ENCODE results near the gene LRFN3. TPM values are rescaled to one million over a fixed set of nuclear protein-coding genes. Genes with fewer than 3 reads are reported as not detected.

The LRFN3 gene
- total RNA-seq, 4 donors from 2014 or later: 2.5 to 6.6 (median 4.3) TPM

DNA sequence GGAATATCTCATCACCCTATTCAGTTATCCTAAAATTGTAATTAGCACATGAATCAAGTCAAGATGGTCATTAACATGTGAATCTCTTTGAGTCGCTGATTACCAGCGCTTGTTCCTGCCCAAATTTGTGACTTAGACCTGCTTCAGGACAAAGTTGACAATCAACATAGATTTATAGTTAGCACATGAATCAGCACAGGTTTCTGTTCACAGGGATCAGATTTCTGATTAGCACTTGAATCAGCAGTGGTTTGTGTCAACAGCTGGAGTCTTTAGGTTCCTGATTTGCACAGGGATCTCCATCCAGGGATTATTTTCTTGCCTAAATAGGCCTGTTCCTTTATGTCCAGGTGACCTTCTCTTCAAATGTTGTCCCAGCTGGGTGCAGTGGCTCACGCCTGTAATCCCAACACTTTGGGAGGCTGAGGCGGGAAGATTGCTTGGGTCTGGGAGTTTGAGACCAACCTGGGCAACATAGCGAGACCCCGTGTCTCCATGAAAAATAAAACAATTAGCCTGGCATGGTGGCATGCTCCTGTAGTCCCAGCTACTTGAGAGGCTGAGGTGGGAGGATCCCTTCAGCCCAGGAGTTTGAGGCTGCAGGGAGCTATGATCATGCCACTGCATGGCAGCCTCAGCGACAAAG, 3.8 kb upstream of the LRFN3 start:
- TF ChIP-seq, protein P1, sequence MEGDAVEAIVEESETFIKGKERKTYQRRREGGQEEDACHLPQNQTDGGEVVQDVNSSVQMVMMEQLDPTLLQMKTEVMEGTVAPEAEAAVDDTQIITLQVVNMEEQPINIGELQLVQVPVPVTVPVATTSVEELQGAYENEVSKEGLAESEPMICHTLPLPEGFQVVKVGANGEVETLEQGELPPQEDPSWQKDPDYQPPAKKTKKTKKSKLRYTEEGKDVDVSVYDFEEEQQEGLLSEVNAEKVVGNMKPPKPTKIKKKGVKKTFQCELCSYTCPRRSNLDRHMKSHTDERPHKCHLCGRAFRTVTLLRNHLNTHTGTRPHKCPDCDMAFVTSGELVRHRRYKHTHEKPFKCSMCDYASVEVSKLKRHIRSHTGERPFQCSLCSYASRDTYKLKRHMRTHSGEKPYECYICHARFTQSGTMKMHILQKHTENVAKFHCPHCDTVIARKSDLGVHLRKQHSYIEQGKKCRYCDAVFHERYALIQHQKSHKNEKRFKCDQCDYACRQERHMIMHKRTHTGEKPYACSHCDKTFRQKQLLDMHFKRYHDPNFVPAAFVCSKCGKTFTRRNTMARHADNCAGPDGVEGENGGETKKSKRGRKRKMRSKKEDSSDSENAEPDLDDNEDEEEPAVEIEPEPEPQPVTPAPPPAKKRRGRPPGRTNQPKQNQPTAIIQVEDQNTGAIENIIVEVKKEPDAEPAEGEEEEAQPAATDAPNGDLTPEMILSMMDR (IDR thresholded peaks at IDR 0.05; ENCODE audit: low read depth): no peak

DNA sequence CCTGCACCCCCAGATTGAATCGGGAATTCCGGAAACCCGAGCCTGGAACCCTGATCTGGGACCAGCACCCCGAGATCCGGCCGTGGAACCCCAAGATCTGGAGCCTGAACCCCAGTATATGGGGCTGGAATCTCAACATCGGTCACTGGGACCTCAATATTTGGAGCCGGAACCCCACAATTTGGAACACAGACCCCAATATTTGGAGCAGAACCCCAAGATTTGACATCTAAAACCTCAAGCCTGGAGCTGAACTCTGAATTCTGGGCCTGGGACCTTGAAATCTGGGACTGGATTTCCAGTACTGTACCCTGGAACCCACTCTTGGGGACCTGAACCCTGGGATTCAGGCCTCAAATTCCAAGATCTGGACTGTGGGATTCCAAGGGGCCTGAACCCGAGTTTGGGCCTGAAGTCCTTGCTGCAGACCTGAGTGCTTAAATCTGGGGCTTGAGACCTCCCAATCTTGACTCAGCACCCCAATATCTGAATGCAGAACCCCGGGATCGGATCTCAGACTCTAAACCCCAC, 629 bp downstream of the LRFN3 start:
- TF ChIP-seq, protein P1 (IDR thresholded peaks at IDR 0.05; ENCODE audit: low read depth): no peak

DNA sequence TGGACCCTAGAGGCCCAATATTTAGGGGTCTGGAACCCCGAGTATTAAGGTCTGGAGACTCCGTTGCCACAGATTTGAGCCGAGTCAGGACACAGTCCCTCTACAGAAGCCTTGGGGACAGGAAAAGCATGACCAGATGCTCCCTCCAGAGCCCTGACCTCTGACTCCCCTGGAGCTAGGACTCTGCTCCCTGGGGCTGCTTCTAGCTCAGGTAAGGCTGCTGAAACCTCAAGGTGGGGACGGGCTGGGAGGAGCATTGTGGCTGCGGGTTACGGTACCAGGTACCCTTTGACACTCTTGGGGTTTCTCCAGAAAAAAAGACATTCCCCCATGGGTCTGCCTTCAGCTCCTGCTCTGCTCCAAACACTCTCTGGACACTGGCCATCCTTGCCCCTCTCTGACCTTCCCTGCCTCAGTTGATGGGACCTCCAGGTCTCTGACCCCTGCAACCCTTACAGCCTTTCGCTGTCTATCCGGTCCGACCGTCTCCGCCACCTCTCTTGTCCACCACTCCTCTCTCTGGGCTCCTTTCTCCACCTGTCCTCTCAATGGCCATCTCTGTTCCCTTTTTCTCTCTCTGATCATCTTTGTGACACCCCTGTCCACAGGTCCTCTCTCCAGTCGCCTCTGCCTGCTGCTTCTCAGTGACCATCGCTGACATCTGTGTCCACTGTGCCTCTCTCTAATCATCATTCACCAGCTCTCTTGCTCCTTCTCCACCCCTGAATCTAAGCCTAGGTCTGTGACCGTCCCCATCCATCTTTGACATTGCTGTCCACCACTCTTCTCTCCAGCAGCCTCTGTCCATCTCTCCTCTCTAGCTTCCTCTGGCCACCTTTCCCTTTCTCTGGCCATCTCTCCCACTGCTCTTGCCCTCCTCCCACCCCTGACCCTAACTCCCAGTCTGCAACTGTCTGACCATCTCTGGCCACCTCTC, 1.4 kb downstream of the LRFN3 start:
- TF ChIP-seq, protein P1 (IDR thresholded peaks at IDR 0.05; ENCODE audit: low read depth): no peak

DNA sequence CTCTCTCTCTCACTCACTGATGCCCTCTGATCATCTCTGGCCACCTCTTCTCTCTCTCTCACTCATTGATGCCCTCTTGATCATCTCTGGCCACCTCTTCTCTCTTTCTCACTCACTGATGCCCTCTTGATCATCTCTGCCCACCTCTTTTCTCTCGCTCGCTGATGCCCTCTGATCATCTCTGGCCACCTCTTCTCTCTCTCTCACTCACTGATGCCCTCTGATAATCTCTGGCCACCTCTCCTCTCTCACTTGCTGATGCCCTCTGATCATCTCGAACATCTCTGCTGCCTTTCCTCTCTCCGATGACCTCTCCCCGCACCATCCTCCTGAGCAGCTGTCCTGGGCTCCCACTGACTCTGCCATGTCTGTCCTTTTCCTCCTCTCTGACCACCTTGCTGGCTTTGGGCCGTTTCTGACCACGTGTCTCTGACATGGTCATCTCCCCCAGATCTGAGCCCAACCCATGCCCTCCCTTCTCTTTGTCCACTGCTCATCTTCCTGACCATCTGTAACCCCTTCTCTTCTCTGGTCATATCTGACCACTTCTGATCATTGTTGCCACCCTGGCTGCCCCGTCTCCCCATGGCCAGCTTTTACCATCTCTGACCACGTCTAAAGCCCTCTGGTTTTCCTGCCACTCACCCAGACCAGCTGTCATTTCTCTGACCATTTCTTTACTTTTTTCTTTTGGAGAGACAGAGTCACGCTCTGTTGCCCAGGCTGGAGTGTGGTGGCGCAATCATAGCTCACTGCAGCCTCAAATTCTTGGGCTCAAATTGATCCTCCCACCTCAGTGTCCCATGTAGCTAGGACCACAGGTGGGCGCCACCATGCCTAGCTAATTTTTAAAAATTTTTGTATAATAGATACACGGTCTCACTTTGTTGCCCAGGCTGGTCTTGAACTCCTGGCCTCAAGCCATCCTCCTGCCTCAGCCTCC, 2.4 kb downstream of the LRFN3 start:
- TF ChIP-seq, protein P1 (IDR thresholded peaks at IDR 0.05; ENCODE audit: low read depth): no peak

DNA sequence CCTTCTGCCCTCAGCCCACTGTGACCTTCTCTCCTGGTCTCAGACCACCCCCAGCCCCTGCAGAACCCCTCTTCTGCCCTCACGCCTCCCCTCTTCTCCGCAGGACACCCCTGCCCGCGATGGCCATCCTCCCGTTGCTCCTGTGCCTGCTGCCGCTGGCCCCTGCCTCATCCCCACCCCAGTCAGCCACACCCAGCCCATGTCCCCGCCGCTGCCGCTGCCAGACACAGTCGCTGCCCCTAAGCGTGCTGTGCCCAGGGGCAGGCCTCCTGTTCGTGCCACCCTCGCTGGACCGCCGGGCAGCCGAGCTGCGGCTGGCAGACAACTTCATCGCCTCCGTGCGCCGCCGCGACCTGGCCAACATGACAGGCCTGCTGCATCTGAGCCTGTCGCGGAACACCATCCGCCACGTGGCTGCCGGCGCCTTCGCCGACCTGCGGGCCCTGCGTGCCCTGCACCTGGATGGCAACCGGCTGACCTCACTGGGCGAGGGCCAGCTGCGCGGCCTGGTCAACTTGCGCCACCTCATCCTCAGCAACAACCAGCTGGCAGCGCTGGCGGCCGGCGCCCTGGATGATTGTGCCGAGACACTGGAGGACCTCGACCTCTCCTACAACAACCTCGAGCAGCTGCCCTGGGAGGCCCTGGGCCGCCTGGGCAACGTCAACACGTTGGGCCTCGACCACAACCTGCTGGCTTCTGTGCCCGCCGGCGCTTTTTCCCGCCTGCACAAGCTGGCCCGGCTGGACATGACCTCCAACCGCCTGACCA, 3.3 kb downstream of the LRFN3 start:
- TF ChIP-seq, protein P1 (IDR thresholded peaks at IDR 0.05; ENCODE audit: low read depth): no peak

DNA sequence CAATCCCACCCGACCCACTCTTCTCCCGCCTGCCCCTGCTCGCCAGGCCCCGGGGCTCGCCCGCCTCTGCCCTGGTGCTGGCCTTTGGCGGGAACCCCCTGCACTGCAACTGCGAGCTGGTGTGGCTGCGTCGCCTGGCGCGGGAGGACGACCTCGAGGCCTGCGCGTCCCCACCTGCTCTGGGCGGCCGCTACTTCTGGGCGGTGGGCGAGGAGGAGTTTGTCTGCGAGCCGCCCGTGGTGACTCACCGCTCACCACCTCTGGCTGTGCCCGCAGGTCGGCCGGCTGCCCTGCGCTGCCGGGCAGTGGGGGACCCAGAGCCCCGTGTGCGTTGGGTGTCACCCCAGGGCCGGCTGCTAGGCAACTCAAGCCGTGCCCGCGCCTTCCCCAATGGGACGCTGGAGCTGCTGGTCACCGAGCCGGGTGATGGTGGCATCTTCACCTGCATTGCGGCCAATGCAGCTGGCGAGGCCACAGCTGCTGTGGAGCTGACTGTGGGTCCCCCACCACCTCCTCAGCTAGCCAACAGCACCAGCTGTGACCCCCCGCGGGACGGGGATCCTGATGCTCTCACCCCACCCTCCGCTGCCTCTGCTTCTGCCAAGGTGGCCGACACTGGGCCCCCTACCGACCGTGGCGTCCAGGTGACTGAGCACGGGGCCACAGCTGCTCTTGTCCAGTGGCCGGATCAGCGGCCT, 4.1 kb downstream of the LRFN3 start:
- TF ChIP-seq, protein P1 (IDR thresholded peaks at IDR 0.05; ENCODE audit: low read depth): no peak

Measured in subcutaneous adipose tissue (tissue), 4 donors.